ENCODE results near the gene TXLNG. TPM values are rescaled to one million over a fixed set of nuclear protein-coding genes. Genes with fewer than 3 reads are reported as not detected.

Gene TXLNG
- total and polyA plus RNA-seq, 2 of the 13 experiments (the other 11 are each of a cell fraction or from before 2014, with no cell fraction given), result 13.1 to 15.5 TPM

GRCh38 chrX:16807976-16808542, 21.8 kb downstream of the TXLNG start (continued):
- TF ChIP-seq SRF (IDR thresholded peaks at IDR 0.05; ENCODE audit: low read depth, low read length), result 0 out of 2 replicates have a peak, but pooled peaks have one; percentile 13
- peak in 1 of 2 experiments; percentile 31; a peak in 1 of 4 replicates for TF ChIP-seq KLF16 (CRISPR knock-in tag; IDR thresholded peaks at IDR 0.05)
- peak; percentile 70 for TF ChIP-seq GATAD2A (CRISPR knock-in tag; IDR thresholded peaks at IDR 0.05)
- TF ChIP-seq EP300 (IDR thresholded peaks at IDR 0.05; ENCODE audit: low read depth in 2 of 2, low read length in 2 of 2), result 0 out of 4 replicates have a peak, but pooled peaks of 1 of the 2 experiments have one; percentile 7
- no peak for TF ChIP-seq EP300 (CRISPR knock-in tag; IDR thresholded peaks at IDR 0.05; ENCODE audit: borderline replicate concordance)
- peak; percentile 70 for TF ChIP-seq SAP130 (CRISPR knock-in tag; IDR thresholded peaks at IDR 0.05; ENCODE audit: low read depth)
- no peak for TF ChIP-seq PTBP1 (IDR thresholded peaks at IDR 0.05; ENCODE audit: low read depth, low read length, poor library complexity, severe bottlenecking)
- TF ChIP-seq FOXA3 (CRISPR knock-in tag; IDR thresholded peaks at IDR 0.05), result peak; percentile 69

- Histone ChIP-seq H3K9ac (ENCODE audit: insufficient read depth, low read depth, low read length) (no peak overlapping the region), H4K20me1 (ENCODE audit: insufficient read depth, low read length) (no peaks in the 10 kb centered on the region), H3K36me3 (replicated peaks in 1 of 2; ENCODE audit: control insufficient read depth in 1 of 2, insufficient read depth in 2 of 2, low read length in 2 of 2) (peaks cover 0 to 10% of the 10 kb centered on the region in 2 experiments; a peak in 3 of 5 replicates), H2AFZ (ENCODE audit: low read length) (no peak overlapping the region), H3K4me3 (replicated peaks in 1 of 3; ENCODE audit: insufficient read depth in 1 of 3, low read depth in 2 of 3, low read length in 3 of 3) (no peak overlapping the region), H3K27me3 (ENCODE audit: control insufficient read depth in 1 of 2, insufficient read depth in 2 of 2, low read length in 2 of 2) (no peaks in the 10 kb centered on the region), H3K27ac (ENCODE audit: extremely low read length, insufficient read depth, low read length) (no peak overlapping the region), H3K4me2 (ENCODE audit: low read depth, low read length) (no peak overlapping the region), H3K9me3 (ENCODE audit: low read length) (no peaks in the 10 kb centered on the region), H3K4me1 (ENCODE audit: insufficient read depth, low read length) (no peaks in the 10 kb centered on the region), H3K79me2 (ENCODE audit: insufficient read depth, low read length) (peaks cover 24% of the 10 kb centered on the region)
- no peak for FAIRE-seq
- in situ Hi-C loops (cut with HindIII; ENCODE audit: extremely low pct_ligation_motif_present, low pct_unique_long_range_greater_than_20kb), result no loop called here
- DNase-seq (ENCODE audit: low spot score), result no peak
- POLR2A ChIA-PET, result no interaction called here
- no peak for ATAC-seq
- WGBS (ENCODE audit: low lambda C conversion rate), result 100% methylated on average over 1 of the region's 1 CpG
- intact Hi-C loops (cut with micrococcal nuclease; ENCODE audit: unreplicated experiment), result no loop called here
- CTCF ChIA-PET (ENCODE audit: low intra/inter-chr PET ratio, low total read pairs), result no interaction called here
- no TSS peak for BruUV-seq (replicated peaks)
- no peak for TF ChIP-seq ZNF343 (CRISPR knock-in tag; IDR thresholded peaks at IDR 0.05)
- no peak for TF ChIP-seq ARHGAP35 (CRISPR knock-in tag; IDR thresholded peaks at IDR 0.05; ENCODE audit: borderline replicate concordance)
- no peak for TF ChIP-seq CCAR2 (optimal IDR thresholded peaks at IDR 0.05; ENCODE audit: low read depth, low read length)
- no peak for TF ChIP-seq FOXK1 (CRISPR knock-in tag; IDR thresholded peaks at IDR 0.05; ENCODE audit: borderline replicate concordance, low read depth)
- TF ChIP-seq, protein P1, sequence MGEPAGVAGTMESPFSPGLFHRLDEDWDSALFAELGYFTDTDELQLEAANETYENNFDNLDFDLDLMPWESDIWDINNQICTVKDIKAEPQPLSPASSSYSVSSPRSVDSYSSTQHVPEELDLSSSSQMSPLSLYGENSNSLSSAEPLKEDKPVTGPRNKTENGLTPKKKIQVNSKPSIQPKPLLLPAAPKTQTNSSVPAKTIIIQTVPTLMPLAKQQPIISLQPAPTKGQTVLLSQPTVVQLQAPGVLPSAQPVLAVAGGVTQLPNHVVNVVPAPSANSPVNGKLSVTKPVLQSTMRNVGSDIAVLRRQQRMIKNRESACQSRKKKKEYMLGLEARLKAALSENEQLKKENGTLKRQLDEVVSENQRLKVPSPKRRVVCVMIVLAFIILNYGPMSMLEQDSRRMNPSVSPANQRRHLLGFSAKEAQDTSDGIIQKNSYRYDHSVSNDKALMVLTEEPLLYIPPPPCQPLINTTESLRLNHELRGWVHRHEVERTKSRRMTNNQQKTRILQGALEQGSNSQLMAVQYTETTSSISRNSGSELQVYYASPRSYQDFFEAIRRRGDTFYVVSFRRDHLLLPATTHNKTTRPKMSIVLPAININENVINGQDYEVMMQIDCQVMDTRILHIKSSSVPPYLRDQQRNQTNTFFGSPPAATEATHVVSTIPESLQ (CRISPR knock-in tag; conservative IDR thresholded peaks at IDR 0.05), result no peak
- no peak for TF ChIP-seq MEIS1 (CRISPR knock-in tag; IDR thresholded peaks at IDR 0.05; ENCODE audit: borderline replicate concordance)
- TF ChIP-seq ZNF274 (CRISPR knock-in tag; IDR thresholded peaks at IDR 0.05), result no peak
- no peak for TF ChIP-seq HOXA9 (CRISPR knock-in tag; IDR thresholded peaks at IDR 0.05; ENCODE audit: borderline replicate concordance)
- TF ChIP-seq ZNF709 (CRISPR knock-in tag; IDR thresholded peaks at IDR 0.05), result no peak
- no peak for TF ChIP-seq POGK (CRISPR knock-in tag; conservative IDR thresholded peaks at IDR 0.05)
- no peak for TF ChIP-seq YY1 (IDR thresholded peaks at IDR 0.05; ENCODE audit: insufficient read depth, insufficient replicate concordance, low read depth, low read length)
- TF ChIP-seq KMT2A (CRISPR knock-in tag; IDR thresholded peaks at IDR 0.05), result no peak
- TF ChIP-seq AGO1 (IDR thresholded peaks at IDR 0.05; ENCODE audit: low read depth, low read length, poor library complexity, severe bottlenecking), result no peak
- no peak for TF ChIP-seq KLF11 (CRISPR knock-in tag; IDR thresholded peaks at IDR 0.05)
Observed at GRCh38 chrX:16814597-16814996, 28.3 kb downstream of the TXLNG start.
